Measurements from ENCODE around the gene CDH4. TPM values are rescaled to one million over a fixed set of nuclear protein-coding genes. Genes with fewer than 3 reads are reported as not detected.

CDH4 gene
- total and polyA plus RNA-seq, 5 donors from 2014 or later = 0.07 to 0.69 (median 0.49) TPM; not detected in 1

GRCh38 chr20:61725966-61726365 lies 473.9 kb downstream of the CDH4 start:
- Mint-ChIP-seq H3K27me3 (no peaks in the 10 kb centered on the region), H3K36me3 (no peaks in the 10 kb centered on the region), H3K4me1 (peaks cover 0 to 2% (median 0%) of the 10 kb centered on the region in 4 donors), H3K9me3 (peaks cover 0 to 1% (median 0%) of the 10 kb centered on the region in 7 donors), H3K4me3 (no peak overlapping the region), H3K27ac (no peak overlapping the region)
- DNase-seq (no peak), ATAC-seq (ENCODE audit: low read depth in 2 of 2) (no peak)
- Histone ChIP-seq H3K9me3 (ENCODE audit: control insufficient read depth in 2 of 2, low read length in 2 of 2) (no peaks in the 10 kb centered on the region), H3K27ac (ENCODE audit: insufficient read depth, low read length, poor library complexity, severe bottlenecking) (no peak overlapping the region), H3K4me1 (ENCODE audit: control insufficient read depth, insufficient read depth, low read length, poor library complexity, severe bottlenecking) (no peaks in the 10 kb centered on the region), H3K36me3 (ENCODE audit: control insufficient read depth, insufficient read depth, low read length) (no peaks in the 10 kb centered on the region), H3K4me3 (ENCODE audit: low read depth, low read length) (no peak overlapping the region), H3K27me3 (ENCODE audit: control insufficient read depth, insufficient read depth, low read length) (no peaks in the 10 kb centered on the region)

DNA sequence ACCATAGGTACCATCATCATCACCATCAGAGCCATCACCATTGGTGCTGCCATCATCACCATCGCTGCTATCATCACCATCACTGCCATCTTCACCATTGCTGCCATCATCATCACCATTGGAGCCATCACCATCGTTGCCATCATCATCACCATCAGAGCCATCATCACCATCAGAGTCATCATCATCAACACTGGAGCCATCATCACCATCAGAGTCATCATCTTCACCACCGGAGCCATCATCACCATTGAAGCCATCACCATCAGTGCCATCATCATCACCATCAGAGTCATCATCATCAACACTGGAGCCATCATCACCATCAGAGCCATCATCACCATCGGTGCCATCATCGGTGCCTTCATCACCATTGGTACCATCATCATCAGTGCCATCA lies 474.9 kb downstream of the CDH4 start:
- peaks cover 0 to 1% (median 0%) of the 10 kb centered on the region in 7 donors for H3K9me3 Mint-ChIP-seq
- no peaks in the 10 kb centered on the region for H3K36me3 Mint-ChIP-seq
- Histone ChIP-seq H3K4me1 (ENCODE audit: control insufficient read depth, insufficient read depth, low read length, poor library complexity, severe bottlenecking) (no peaks in the 10 kb centered on the region), H3K27me3 (ENCODE audit: control insufficient read depth, insufficient read depth, low read length) (no peaks in the 10 kb centered on the region), H3K4me3 (ENCODE audit: low read depth, low read length) (no peak overlapping the region), H3K27ac (ENCODE audit: insufficient read depth, low read length, poor library complexity, severe bottlenecking) (no peak overlapping the region), H3K36me3 (ENCODE audit: control insufficient read depth, insufficient read depth, low read length) (no peaks in the 10 kb centered on the region), H3K9me3 (ENCODE audit: control insufficient read depth in 2 of 2, low read length in 2 of 2) (no peaks in the 10 kb centered on the region)
- peaks cover 0 to 2% (median 0%) of the 10 kb centered on the region in 4 donors for H3K4me1 Mint-ChIP-seq
- H3K27ac Mint-ChIP-seq = no peak overlapping the region
- ATAC-seq (ENCODE audit: low read depth in 2 of 2) (no peak), DNase-seq (no peak)
- H3K27me3 Mint-ChIP-seq = no peaks in the 10 kb centered on the region
- H3K4me3 Mint-ChIP-seq = no peak overlapping the region

GRCh38 chr20:61727761-61728160 lies 475.7 kb downstream of the CDH4 start:
- Mint-ChIP-seq H3K36me3 (no peaks in the 10 kb centered on the region), H3K4me3 (no peak overlapping the region), H3K27me3 (no peaks in the 10 kb centered on the region), H3K9me3 (peaks cover 0 to 1% (median 0%) of the 10 kb centered on the region in 7 donors), H3K27ac (no peak overlapping the region), H3K4me1 (peaks cover 0 to 2% (median 0%) of the 10 kb centered on the region in 4 donors)
- Histone ChIP-seq H3K27ac (ENCODE audit: insufficient read depth, low read length, poor library complexity, severe bottlenecking) (no peak overlapping the region), H3K4me1 (ENCODE audit: control insufficient read depth, insufficient read depth, low read length, poor library complexity, severe bottlenecking) (no peaks in the 10 kb centered on the region), H3K27me3 (ENCODE audit: control insufficient read depth, insufficient read depth, low read length) (no peaks in the 10 kb centered on the region), H3K9me3 (ENCODE audit: control insufficient read depth in 2 of 2, low read length in 2 of 2) (no peaks in the 10 kb centered on the region), H3K4me3 (ENCODE audit: low read depth, low read length) (no peak overlapping the region), H3K36me3 (ENCODE audit: control insufficient read depth, insufficient read depth, low read length) (no peaks in the 10 kb centered on the region)
- ATAC-seq (ENCODE audit: low read depth in 2 of 2) (no peak), DNase-seq (no peak)

- Mint-ChIP-seq H3K27ac (no peak overlapping the region), H3K4me1 (peaks cover 0 to 2% (median 0%) of the 10 kb centered on the region in 4 donors), H3K4me3 (no peak overlapping the region), H3K9me3 (peaks cover 0 to 1% (median 0%) of the 10 kb centered on the region in 7 donors), H3K36me3 (no peaks in the 10 kb centered on the region), H3K27me3 (no peaks in the 10 kb centered on the region)
- H3K36me3 ChIP-seq (ENCODE audit: control insufficient read depth, insufficient read depth, low read length) = no peaks in the 10 kb centered on the region
- no peaks in the 10 kb centered on the region for H3K4me1 ChIP-seq (ENCODE audit: control insufficient read depth, insufficient read depth, low read length, poor library complexity, severe bottlenecking)
- H3K9me3 ChIP-seq (ENCODE audit: control insufficient read depth in 2 of 2, low read length in 2 of 2) = no peaks in the 10 kb centered on the region
- no peak overlapping the region for H3K4me3 ChIP-seq (ENCODE audit: low read depth, low read length)
- ATAC-seq (ENCODE audit: low read depth in 2 of 2) (no peak), DNase-seq (no peak)
- no peak overlapping the region for H3K27ac ChIP-seq (ENCODE audit: insufficient read depth, low read length, poor library complexity, severe bottlenecking)
- no peaks in the 10 kb centered on the region for H3K27me3 ChIP-seq (ENCODE audit: control insufficient read depth, insufficient read depth, low read length)
Observed at GRCh38 chr20:61728326-61728725, 476.3 kb downstream of the CDH4 start.

DNA sequence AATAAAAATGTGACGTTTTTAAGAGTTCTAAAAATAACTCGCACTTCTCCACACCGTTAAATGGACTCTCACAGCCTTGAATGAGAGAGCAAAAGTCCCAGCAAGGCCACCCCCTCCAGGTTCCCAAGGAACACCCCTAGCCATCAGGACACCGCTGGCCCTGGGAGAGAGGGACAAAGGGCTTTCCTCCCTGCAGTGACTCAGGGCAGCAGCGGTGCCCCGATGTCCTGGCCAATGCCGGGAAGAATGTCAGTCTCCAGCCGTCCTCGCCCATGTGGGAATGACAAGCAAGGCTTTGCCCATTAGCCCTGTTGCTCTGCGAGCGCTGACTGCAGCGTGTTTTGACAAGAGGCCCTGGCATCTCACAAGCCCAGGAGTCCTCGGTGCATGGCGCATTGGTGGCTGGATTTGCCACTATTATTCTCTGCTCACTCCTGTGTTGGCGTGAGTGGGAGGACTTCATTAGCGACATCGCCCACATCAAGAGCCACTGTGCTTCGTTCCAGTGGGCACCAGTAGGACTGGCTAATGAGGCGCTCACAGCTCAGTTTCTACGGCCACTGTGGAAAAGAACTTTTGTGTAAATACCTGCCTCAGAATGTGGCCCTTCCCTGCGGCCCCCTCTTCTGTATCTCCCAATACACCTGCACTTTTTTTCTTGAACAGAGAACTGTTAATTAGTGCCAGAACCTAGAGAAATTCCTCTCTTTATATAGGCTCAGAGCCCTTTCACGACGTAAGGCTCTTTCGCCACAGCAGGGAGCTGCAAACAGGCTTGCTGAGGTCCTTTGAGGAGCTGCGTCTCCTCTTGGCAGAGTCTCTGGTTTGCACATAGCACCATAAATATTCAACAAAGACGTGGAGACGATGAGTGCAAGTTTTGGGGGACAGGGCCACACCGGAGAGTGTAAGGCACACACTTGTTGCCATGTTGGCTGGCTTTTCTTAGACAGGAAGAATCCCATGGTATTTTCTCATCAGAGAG lies 477.0 kb downstream of the CDH4 start:
- no peak overlapping the region for H3K27ac ChIP-seq (ENCODE audit: insufficient read depth, low read length, poor library complexity, severe bottlenecking)
- H3K4me1 ChIP-seq (ENCODE audit: control insufficient read depth, insufficient read depth, low read length, poor library complexity, severe bottlenecking) = no peaks in the 10 kb centered on the region
- H3K27ac Mint-ChIP-seq = no peak overlapping the region

GRCh38 chr20:61730631-61731362 lies 478.7 kb downstream of the CDH4 start:
- ATAC-seq (ENCODE audit: low read depth in 2 of 2) (no peak), DNase-seq (no peak)
- H3K36me3 ChIP-seq (ENCODE audit: control insufficient read depth, insufficient read depth, low read length) = no peaks in the 10 kb centered on the region
- H3K9me3 ChIP-seq (ENCODE audit: control insufficient read depth in 2 of 2, low read length in 2 of 2) = no peaks in the 10 kb centered on the region
- H3K27ac ChIP-seq (ENCODE audit: insufficient read depth, low read length, poor library complexity, severe bottlenecking) = no peak overlapping the region
- Mint-ChIP-seq H3K27me3 (no peaks in the 10 kb centered on the region), H3K27ac (no peak overlapping the region), H3K4me3 (no peak overlapping the region), H3K9me3 (no peaks in the 10 kb centered on the region), H3K4me1 (no peaks in the 10 kb centered on the region), H3K36me3 (no peaks in the 10 kb centered on the region)
- H3K27me3 ChIP-seq (ENCODE audit: control insufficient read depth, insufficient read depth, low read length) = no peaks in the 10 kb centered on the region
- H3K4me3 ChIP-seq (ENCODE audit: low read depth, low read length) = no peak overlapping the region
- H3K4me1 ChIP-seq (ENCODE audit: control insufficient read depth, insufficient read depth, low read length, poor library complexity, severe bottlenecking) = no peaks in the 10 kb centered on the region

More for the DNA sequence above, 477.0 kb downstream of the CDH4 start:
- H3K4me3 ChIP-seq (ENCODE audit: low read depth, low read length) = no peak overlapping the region
- Mint-ChIP-seq H3K36me3 (no peaks in the 10 kb centered on the region), H3K4me3 (no peak overlapping the region), H3K9me3 (peaks cover 0 to 1% (median 0%) of the 10 kb centered on the region in 7 donors), H3K4me1 (peaks cover 0 to 2% (median 0%) of the 10 kb centered on the region in 4 donors), H3K27me3 (no peaks in the 10 kb centered on the region)
- no peaks in the 10 kb centered on the region for H3K9me3 ChIP-seq (ENCODE audit: control insufficient read depth in 2 of 2, low read length in 2 of 2)
- ATAC-seq (ENCODE audit: low read depth in 2 of 2) (no peak), DNase-seq (no peak)
- no peaks in the 10 kb centered on the region for H3K27me3 ChIP-seq (ENCODE audit: control insufficient read depth, insufficient read depth, low read length)
- H3K36me3 ChIP-seq (ENCODE audit: control insufficient read depth, insufficient read depth, low read length) = no peaks in the 10 kb centered on the region

- no peaks in the 10 kb centered on the region for H3K36me3 ChIP-seq (ENCODE audit: control insufficient read depth, insufficient read depth, low read length)
- no peaks in the 10 kb centered on the region for H3K27me3 ChIP-seq (ENCODE audit: control insufficient read depth, insufficient read depth, low read length)
- H3K9me3 Mint-ChIP-seq = peaks cover 0 to 1% (median 0%) of the 10 kb centered on the region in 7 donors
- no peak overlapping the region for H3K27ac ChIP-seq (ENCODE audit: insufficient read depth, low read length, poor library complexity, severe bottlenecking)
- H3K4me1 Mint-ChIP-seq = no peaks in the 10 kb centered on the region
- H3K27me3 Mint-ChIP-seq = no peaks in the 10 kb centered on the region
- H3K27ac Mint-ChIP-seq = no peak overlapping the region
- ATAC-seq (ENCODE audit: low read depth in 2 of 2) (no peak), DNase-seq (no peak)
- no peaks in the 10 kb centered on the region for H3K4me1 ChIP-seq (ENCODE audit: control insufficient read depth, insufficient read depth, low read length, poor library complexity, severe bottlenecking)
- no peaks in the 10 kb centered on the region for H3K36me3 Mint-ChIP-seq
- no peaks in the 10 kb centered on the region for H3K9me3 ChIP-seq (ENCODE audit: control insufficient read depth in 2 of 2, low read length in 2 of 2)
- no peak overlapping the region for H3K4me3 Mint-ChIP-seq
- H3K4me3 ChIP-seq (ENCODE audit: low read depth, low read length) = no peak overlapping the region
Observed at GRCh38 chr20:61731363-61732181, 479.5 kb downstream of the CDH4 start.

All from CD4-positive, CD25-positive, alpha-beta regulatory T cell (primary cell).